NT2/D1 (cell line): ENCODE results near the gene RIOX2.

Experiments
- SUZ12 ChIP-seq: IDR thresholded peaks from 2 replicates; pipeline ENCODE4 v1.6.1; 2011; ENCODE audit not compliant: insufficient read length, insufficient read depth; ENCODE audit errors: extremely low read depth
- YY1 ChIP-seq: IDR thresholded peaks from 2 replicates; pipeline ENCODE4 v1.6.1; 2011; ENCODE audit not compliant: insufficient read length, insufficient read depth
- ZNF274 ChIP-seq: IDR thresholded peaks from 2 replicates; pipeline ENCODE4 v1.6.1; 2011; ENCODE audit warnings: mild to moderate bottlenecking, low read depth, low read length

GRCh38 chr3:98020412-98020811 is 48.2 kb upstream of the RIOX2 start:
- TF ChIP-seq ZNF274 (no peak), SUZ12 (no peak), YY1 (no peak)
